ENCODE data around the gene BCAS3.

Gene BCAS3

GRCh38 chr17:61321344-61321743, 643.7 kb downstream of the BCAS3 start:
- Histone ChIP-seq H3K79me2 (ENCODE audit: insufficient read depth, low read depth) (no peaks in the 10 kb centered on the region), H4K20me1 (ENCODE audit: insufficient read depth) (no peaks in the 10 kb centered on the region), H2AFZ (ENCODE audit: low read depth) (no peak overlapping the region), H3K36me3 (ENCODE audit: insufficient read depth) (no peaks in the 10 kb centered on the region), H3K4me3 (IDR thresholded peaks at IDR 0.05; ENCODE audit: insufficient read depth, low read depth, low read length) (no peak overlapping the region), H3K27ac (no peak overlapping the region), H3K27me3 (ENCODE audit: insufficient read depth, low read depth) (no peaks in the 10 kb centered on the region), H3K4me2 (no peak overlapping the region), H3K4me1 (ENCODE audit: low read depth, poor library complexity, severe bottlenecking) (peaks cover 49% of the 10 kb centered on the region), H3K9ac (no peak overlapping the region)
- no peak for TF ChIP-seq CTCF (conservative IDR thresholded peaks at IDR 0.05; ENCODE audit: low read depth, low read length)

- no peak for TF ChIP-seq CTCF (conservative IDR thresholded peaks at IDR 0.05; ENCODE audit: low read depth, low read length)
- Histone ChIP-seq H3K27me3 (ENCODE audit: insufficient read depth, low read depth) (no peaks in the 10 kb centered on the region), H2AFZ (ENCODE audit: low read depth) (no peak overlapping the region)
Measured at GRCh38 chr17:61322325-61323002, 644.8 kb downstream of the BCAS3 start.

GRCh38 chr17:61323003-61323908, 645.6 kb downstream of the BCAS3 start:
- Histone ChIP-seq H3K4me2 (no peak overlapping the region), H2AFZ (ENCODE audit: low read depth) (no peak overlapping the region)

More at GRCh38 chr17:61322325-61323002, 644.8 kb downstream of the BCAS3 start:
- H3K9ac ChIP-seq, result no peak overlapping the region
- H4K20me1 ChIP-seq (ENCODE audit: insufficient read depth), result no peaks in the 10 kb centered on the region
- peaks cover 38% of the 10 kb centered on the region for H3K4me1 ChIP-seq (ENCODE audit: low read depth, poor library complexity, severe bottlenecking)
- H3K36me3 ChIP-seq (ENCODE audit: insufficient read depth), result no peaks in the 10 kb centered on the region
- H3K79me2 ChIP-seq (ENCODE audit: insufficient read depth, low read depth), result no peaks in the 10 kb centered on the region
- no peak overlapping the region for H3K4me2 ChIP-seq
- no peak overlapping the region for H3K4me3 ChIP-seq (IDR thresholded peaks at IDR 0.05; ENCODE audit: insufficient read depth, low read depth, low read length)
- no peak overlapping the region for H3K27ac ChIP-seq

More at GRCh38 chr17:61323003-61323908, 645.6 kb downstream of the BCAS3 start:
- Histone ChIP-seq H3K79me2 (ENCODE audit: insufficient read depth, low read depth) (no peaks in the 10 kb centered on the region), H4K20me1 (ENCODE audit: insufficient read depth) (no peaks in the 10 kb centered on the region), H3K4me1 (ENCODE audit: low read depth, poor library complexity, severe bottlenecking) (peaks cover 30% of the 10 kb centered on the region), H3K27ac (no peak overlapping the region), H3K27me3 (ENCODE audit: insufficient read depth, low read depth) (no peaks in the 10 kb centered on the region), H3K36me3 (ENCODE audit: insufficient read depth) (no peaks in the 10 kb centered on the region), H3K9ac (no peak overlapping the region), H3K4me3 (IDR thresholded peaks at IDR 0.05; ENCODE audit: insufficient read depth, low read depth, low read length) (no peak overlapping the region)
- TF ChIP-seq CTCF (conservative IDR thresholded peaks at IDR 0.05; ENCODE audit: low read depth, low read length), result no peak

All from KMS-11 (cell line).